VCaP (cell line): Measurements from ENCODE around the gene CCDC121.

Experiments used
- H3K27ac ChIP-seq: fragments of 450-650 bp; 2 replicates; pipeline ENCODE4 v1.5.1; 2017
- TF ChIP-seq, protein P1 (sequence below): fragments of 450-650 bp; conservative IDR thresholded peaks from 2 replicates; pipeline ENCODE4 v1.5.1; 2017; ENCODE audit warnings: mild to moderate bottlenecking, moderate library complexity

The CCDC121 gene

GRCh38 chr2:27647737-27648136 lies 18.9 kb upstream of the CCDC121 start:
- TF ChIP-seq, protein P1, sequence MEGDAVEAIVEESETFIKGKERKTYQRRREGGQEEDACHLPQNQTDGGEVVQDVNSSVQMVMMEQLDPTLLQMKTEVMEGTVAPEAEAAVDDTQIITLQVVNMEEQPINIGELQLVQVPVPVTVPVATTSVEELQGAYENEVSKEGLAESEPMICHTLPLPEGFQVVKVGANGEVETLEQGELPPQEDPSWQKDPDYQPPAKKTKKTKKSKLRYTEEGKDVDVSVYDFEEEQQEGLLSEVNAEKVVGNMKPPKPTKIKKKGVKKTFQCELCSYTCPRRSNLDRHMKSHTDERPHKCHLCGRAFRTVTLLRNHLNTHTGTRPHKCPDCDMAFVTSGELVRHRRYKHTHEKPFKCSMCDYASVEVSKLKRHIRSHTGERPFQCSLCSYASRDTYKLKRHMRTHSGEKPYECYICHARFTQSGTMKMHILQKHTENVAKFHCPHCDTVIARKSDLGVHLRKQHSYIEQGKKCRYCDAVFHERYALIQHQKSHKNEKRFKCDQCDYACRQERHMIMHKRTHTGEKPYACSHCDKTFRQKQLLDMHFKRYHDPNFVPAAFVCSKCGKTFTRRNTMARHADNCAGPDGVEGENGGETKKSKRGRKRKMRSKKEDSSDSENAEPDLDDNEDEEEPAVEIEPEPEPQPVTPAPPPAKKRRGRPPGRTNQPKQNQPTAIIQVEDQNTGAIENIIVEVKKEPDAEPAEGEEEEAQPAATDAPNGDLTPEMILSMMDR, result no peak

GRCh38 chr2:27647289-27647688 lies 18.5 kb upstream of the CCDC121 start:
- no peak overlapping the region for H3K27ac ChIP-seq
- TF ChIP-seq, protein P1, result no peak

More at GRCh38 chr2:27647737-27648136, 18.9 kb upstream of the CCDC121 start:
- no peak overlapping the region for H3K27ac ChIP-seq

GRCh38 chr2:27645197-27645596 lies 16.4 kb upstream of the CCDC121 start:
- TF ChIP-seq, protein P1, result no peak
- no peak overlapping the region for H3K27ac ChIP-seq

DNA sequence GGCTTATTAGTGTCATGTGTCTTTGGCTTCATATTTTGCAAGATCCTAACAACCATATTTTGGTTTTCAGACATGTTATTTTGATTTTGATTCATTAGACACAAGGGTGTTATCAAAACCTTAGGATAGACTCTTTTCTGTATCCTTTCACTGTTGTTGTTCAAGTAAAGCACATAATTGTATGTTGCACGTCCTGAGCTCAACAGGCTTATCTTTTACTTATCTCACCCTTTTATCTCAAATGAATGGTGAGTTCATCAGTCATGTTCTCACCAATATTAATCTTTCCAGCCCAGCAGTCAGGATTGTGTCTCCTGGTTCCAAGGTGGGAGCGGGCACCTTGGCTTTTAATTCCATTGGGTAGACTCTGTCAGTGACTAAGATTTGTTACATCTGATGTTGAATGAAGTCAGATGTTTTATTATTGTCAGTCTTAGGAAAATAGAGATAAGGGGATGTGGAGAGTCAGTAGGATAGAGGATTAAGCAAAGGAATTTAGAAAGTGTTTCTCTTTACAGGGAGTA lies 12.0 kb upstream of the CCDC121 start:
- no peak overlapping the region for H3K27ac ChIP-seq
- TF ChIP-seq, protein P1, result no peak

DNA sequence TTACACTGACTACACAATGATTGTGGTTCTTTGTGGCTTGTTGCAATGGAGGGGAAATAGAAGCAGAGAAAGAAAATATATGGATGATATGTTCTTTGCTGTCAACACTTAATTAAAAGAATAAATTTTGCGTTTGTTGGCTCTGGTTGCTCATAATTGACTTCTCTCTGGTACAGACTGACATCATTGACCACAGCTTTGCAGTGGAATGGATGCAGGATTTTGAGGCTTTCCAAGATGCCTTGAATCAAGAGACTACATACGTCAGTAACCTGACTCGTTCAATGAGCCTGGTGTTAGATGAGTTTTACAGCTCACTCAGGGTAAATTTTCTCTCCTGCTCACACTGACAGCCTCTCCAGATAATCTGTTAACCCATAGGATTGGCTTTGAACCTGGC lies 9.9 kb upstream of the CCDC121 start:
- TF ChIP-seq, protein P1, result no peak
- no peak overlapping the region for H3K27ac ChIP-seq

- H3K27ac ChIP-seq, result no peak overlapping the region
- TF ChIP-seq, protein P1, result no peak
Measured at GRCh38 chr2:27638037-27638637, 9.3 kb upstream of the CCDC121 start.

DNA sequence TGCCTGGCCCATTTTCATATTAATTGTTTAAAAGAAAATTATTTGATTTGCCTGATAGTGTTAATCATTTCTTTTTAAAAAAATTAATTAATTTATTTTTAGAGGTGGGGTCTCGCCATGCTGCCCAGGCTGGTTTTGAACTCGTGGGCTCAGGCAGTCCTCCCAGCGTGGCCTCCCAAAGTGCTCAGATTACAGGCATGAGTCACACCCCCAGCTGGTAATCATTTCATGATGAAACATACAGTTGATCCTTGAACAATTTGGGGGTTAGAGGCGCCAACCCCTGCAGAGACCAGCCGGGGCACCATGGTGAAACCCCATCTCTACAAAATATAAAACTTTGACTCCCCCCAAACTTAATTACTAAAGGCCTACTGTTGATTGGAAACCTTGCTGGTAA lies 8.0 kb upstream of the CCDC121 start:
- no peak overlapping the region for H3K27ac ChIP-seq
- TF ChIP-seq, protein P1, result no peak
